ENCODE results near the gene LPP.
A peak's percentile ranks its signal among the peaks of the same experiment; 100 is the strongest.
"Not testable (repeated sequence)": the region's sequence is repeated elsewhere in the genome, so short reads cannot be mapped to it uniquely, and the experiment has no call there.

Gene LPP

GRCh38 chr3:188701485-188701969 is 547.6 kb downstream of the LPP start:
- TF ChIP-seq CTCF (IDR thresholded peaks at IDR 0.05; ENCODE audit: low read length) (no peak), EZH2 (IDR thresholded peaks at IDR 0.05; ENCODE audit: borderline replicate concordance, low read length) (no peak)
- Histone ChIP-seq H2AFZ (ENCODE audit: low read length) (no peak overlapping the region), H3K9me3 (ENCODE audit: low read length) (no peaks in the 10 kb centered on the region), H3K4me3 (ENCODE audit: low read depth, low read length, poor library complexity, severe bottlenecking) (no peak overlapping the region), H3K79me2 (ENCODE audit: insufficient read depth, low read length) (no peaks in the 10 kb centered on the region), H3K4me1 (ENCODE audit: insufficient read depth, low read length, severe bottlenecking) (peaks cover 87% of the 10 kb centered on the region), H3K9me2 (ENCODE audit: low read depth, low read length) (no peaks in the 10 kb centered on the region), H4K20me1 (ENCODE audit: insufficient read depth, low read length) (no peaks in the 10 kb centered on the region), H3K27me3 (ENCODE audit: insufficient read depth, low read length) (no peaks in the 10 kb centered on the region), H3K4me2 (ENCODE audit: low read length) (peak overlapping the region; percentile 49; the same call in 1 of the 2 replicates), H3F3A (ENCODE audit: insufficient read depth, low read length) (no peaks in the 10 kb centered on the region), H3K9ac (ENCODE audit: low read length) (no peak overlapping the region; the same call in 1 of the 2 replicates), H3K27ac (ENCODE audit: low read depth, low read length, poor library complexity, severe bottlenecking) (peak overlapping the region; percentile 90), H3K36me3 (ENCODE audit: insufficient read depth, low read length) (no peaks in the 10 kb centered on the region; the same call in 1 of the 2 replicates)

GRCh38 chr3:188702028-188702427 is 548.1 kb downstream of the LPP start:
- not testable (repeated sequence) for H2AFZ ChIP-seq (ENCODE audit: low read length); H3K9me2 ChIP-seq (ENCODE audit: low read depth, low read length); H3F3A ChIP-seq (ENCODE audit: insufficient read depth, low read length); H3K79me2 ChIP-seq (ENCODE audit: insufficient read depth, low read length); H3K36me3 ChIP-seq (ENCODE audit: insufficient read depth, low read length); H4K20me1 ChIP-seq (ENCODE audit: insufficient read depth, low read length); H3K9me3 ChIP-seq (ENCODE audit: low read length); H3K27me3 ChIP-seq (ENCODE audit: insufficient read depth, low read length)
- Histone ChIP-seq H3K4me1 (ENCODE audit: insufficient read depth, low read length, severe bottlenecking) (peaks cover 82% of the 10 kb centered on the region), H3K4me3 (ENCODE audit: low read depth, low read length, poor library complexity, severe bottlenecking) (peak overlapping the region; percentile 7), H3K4me2 (ENCODE audit: low read length) (peak overlapping the region; percentile 49), H3K27ac (ENCODE audit: low read depth, low read length, poor library complexity, severe bottlenecking) (peak overlapping the region; percentile 90), H3K9ac (ENCODE audit: low read length) (peak overlapping the region; percentile 32; the same call in 1 of the 2 replicates)

- no peaks in the 10 kb centered on the region for H4K20me1 ChIP-seq (ENCODE audit: insufficient read depth, low read length)
- no peak overlapping the region for H3K9ac ChIP-seq (ENCODE audit: low read length)
- no peak overlapping the region for H3K27ac ChIP-seq (ENCODE audit: low read depth, low read length, poor library complexity, severe bottlenecking)
- no peaks in the 10 kb centered on the region for H3K9me2 ChIP-seq (ENCODE audit: low read depth, low read length)
- H3F3A ChIP-seq (ENCODE audit: insufficient read depth, low read length), result no peaks in the 10 kb centered on the region
- TF ChIP-seq EZH2 (IDR thresholded peaks at IDR 0.05; ENCODE audit: borderline replicate concordance, low read length), result no peak
- no peak for TF ChIP-seq CTCF (IDR thresholded peaks at IDR 0.05; ENCODE audit: low read length)
- H3K79me2 ChIP-seq (ENCODE audit: insufficient read depth, low read length), result no peaks in the 10 kb centered on the region
- no peak overlapping the region for H3K4me2 ChIP-seq (ENCODE audit: low read length)
- H3K9me3 ChIP-seq (ENCODE audit: low read length), result no peaks in the 10 kb centered on the region
- no peak overlapping the region for H2AFZ ChIP-seq (ENCODE audit: low read length)
- H3K27me3 ChIP-seq (ENCODE audit: insufficient read depth, low read length), result no peaks in the 10 kb centered on the region
- H3K4me3 ChIP-seq (ENCODE audit: low read depth, low read length, poor library complexity, severe bottlenecking), result no peak overlapping the region
- peaks cover 41% of the 10 kb centered on the region for H3K4me1 ChIP-seq (ENCODE audit: insufficient read depth, low read length, severe bottlenecking)
- H3K36me3 ChIP-seq (ENCODE audit: insufficient read depth, low read length), result no peaks in the 10 kb centered on the region
Observed at GRCh38 chr3:188706176-188706575, 552.2 kb downstream of the LPP start.

- no peaks in the 10 kb centered on the region for H3K9me3 ChIP-seq (ENCODE audit: low read length)
- no peak overlapping the region for H3K4me2 ChIP-seq (ENCODE audit: low read length)
- no peaks in the 10 kb centered on the region for H4K20me1 ChIP-seq (ENCODE audit: insufficient read depth, low read length)
- H3K4me3 ChIP-seq (ENCODE audit: low read depth, low read length, poor library complexity, severe bottlenecking), result no peak overlapping the region
- no peaks in the 10 kb centered on the region for H3K27me3 ChIP-seq (ENCODE audit: insufficient read depth, low read length)
- no peaks in the 10 kb centered on the region for H3K79me2 ChIP-seq (ENCODE audit: insufficient read depth, low read length)
- H3K4me1 ChIP-seq (ENCODE audit: insufficient read depth, low read length, severe bottlenecking), result peaks cover 41% of the 10 kb centered on the region
- TF ChIP-seq EZH2 (IDR thresholded peaks at IDR 0.05; ENCODE audit: borderline replicate concordance, low read length) (no peak), CTCF (IDR thresholded peaks at IDR 0.05; ENCODE audit: low read length) (no peak)
- H3F3A ChIP-seq (ENCODE audit: insufficient read depth, low read length), result no peaks in the 10 kb centered on the region
- H3K9ac ChIP-seq (ENCODE audit: low read length), result no peak overlapping the region
- no peaks in the 10 kb centered on the region for H3K36me3 ChIP-seq (ENCODE audit: insufficient read depth, low read length)
- H3K9me2 ChIP-seq (ENCODE audit: low read depth, low read length), result no peaks in the 10 kb centered on the region
- H3K27ac ChIP-seq (ENCODE audit: low read depth, low read length, poor library complexity, severe bottlenecking), result no peak overlapping the region
- H2AFZ ChIP-seq (ENCODE audit: low read length), result no peak overlapping the region
Observed at GRCh38 chr3:188706599-188706998, 552.6 kb downstream of the LPP start.
